H1 (cell line): ENCODE data around the gene KCNH5. TPM values are rescaled to one million over a fixed set of nuclear protein-coding genes. Genes with fewer than 3 reads are reported as not detected.

ENCODE experiments used
- CTCF ChIA-PET: fragments of 300-600 bp; sonication (Branson Sonifier 250); formaldehyde crosslinking; loops from one replicate; lab custom pipeline; 2021; ENCODE audit not compliant: partially characterized antibody; lab: Charles Lee
- POLR2A ChIA-PET: fragments of 300-600 bp; sonication (Branson Sonifier 250); formaldehyde crosslinking; loops from one replicate; lab custom pipeline; 2021; ENCODE audit warnings: inconsistent platforms; ENCODE audit not compliant: partially characterized antibody; lab: Charles Lee
- DNase-seq, 2 experiments: peaks; one replicate each; pipeline versions ENCODE4 v3.0.0 to v3.0.0-alpha.2; 2010 to 2022; ENCODE audit warnings: low spot score in 2 of 2, low read depth in 1 of 2, mixed read lengths in 1 of 2
- FAIRE-seq: peaks from 2 replicates; lab custom pipeline; 2011; peaks lifted over from hg19 to GRCh38; lab: Jason Lieb, UNC
- H2AFZ ChIP-seq: 2 replicates; pipeline ENCODE4 v1.8.1; 2012; ENCODE audit warnings: low read length, inconsistent platforms
- H2AK5ac ChIP-seq: 2 replicates; pipeline ENCODE4 v1.6.1; 2013; ENCODE audit warnings: low read depth, low read length
- H2BK120ac ChIP-seq: replicated peaks from 2 replicates; pipeline ENCODE3; 2013; ENCODE audit warnings: low read depth, low read length, inconsistent platforms
- H2BK12ac ChIP-seq: 2 replicates; pipeline ENCODE4 v1.6.1; 2013; ENCODE audit warnings: low read depth, low read length
- H2BK15ac ChIP-seq: 2 replicates; pipeline ENCODE4 v1.6.1; 2013; ENCODE audit warnings: low read length
- H2BK20ac ChIP-seq: 2 replicates; pipeline ENCODE4 v1.6.1; 2013; ENCODE audit warnings: low read length
- H2BK5ac ChIP-seq: 2 replicates; pipeline ENCODE4 v1.6.1; 2013; ENCODE audit warnings: low read depth, low read length
- H3K14ac ChIP-seq: 2 replicates; pipeline ENCODE4 v1.6.1; 2013; ENCODE audit warnings: inconsistent platforms; ENCODE audit not compliant: insufficient read length
- H3K18ac ChIP-seq: 2 replicates; pipeline ENCODE4 v1.6.1; 2013; ENCODE audit warnings: low read length; ENCODE audit errors: extremely low read depth
- H3K23ac ChIP-seq: 2 replicates; pipeline ENCODE4 v1.6.1; 2013; ENCODE audit warnings: inconsistent platforms; ENCODE audit not compliant: insufficient read length
- H3K23me2 ChIP-seq: 2 replicates; pipeline ENCODE4 v1.6.1; 2013; ENCODE audit warnings: low read depth, low read length
- H3K27ac ChIP-seq: 2 replicates; pipeline ENCODE4 v1.6.1; 2011; ENCODE audit warnings: low read depth, low read length, inconsistent platforms
- H3K27me3 ChIP-seq, 4 experiments: replicated peaks in 1 of 4; 1 replicate in 1 of 4; 2 replicates in 3 of 4; pipeline versions ENCODE4 v1.6.1 to v1.8.1; 2011 to 2013; ENCODE audit warnings: low read length in 3 of 4, mild to moderate bottlenecking in 3 of 4, inconsistent platforms in 2 of 4, mixed read lengths in 2 of 4, moderate library complexity in 1 of 4; ENCODE audit not compliant: control insufficient read depth in 3 of 4, insufficient read depth in 3 of 4; ENCODE audit errors: extremely low read depth in 1 of 4
- H3K36me3 ChIP-seq, 4 experiments: 2 replicates each; pipeline versions ENCODE4 v1.6.1 to v1.8.1; 2011 to 2013; ENCODE audit warnings: mild to moderate bottlenecking in 4 of 4, low read length in 3 of 4, moderate library complexity in 2 of 4, control low read depth in 1 of 4, inconsistent platforms in 1 of 4; ENCODE audit not compliant: insufficient read depth in 4 of 4, control insufficient read depth in 2 of 4
- H3K4ac ChIP-seq: replicated peaks from 2 replicates; pipeline ENCODE3; 2013; ENCODE audit warnings: low read length, low read depth, mixed read lengths, inconsistent platforms; ENCODE audit not compliant: insufficient read length
- H3K4me1 ChIP-seq, 4 experiments: replicated peaks in 1 of 4; 1 replicate in 1 of 4; 2 replicates in 3 of 4; pipeline versions ENCODE4 v1.6.1 to v1.8.1; 2011 to 2013; ENCODE audit warnings: low read length in 3 of 4, inconsistent platforms in 2 of 4, mixed read lengths in 1 of 4; ENCODE audit not compliant: insufficient read depth in 4 of 4, control insufficient read depth in 3 of 4
- H3K4me2 ChIP-seq, 2 experiments: 2 replicates each; pipeline versions ENCODE4 v1.6.1 to v1.8.1; 2011 to 2013; ENCODE audit warnings: low read depth in 2 of 2, low read length in 2 of 2, control low read depth in 1 of 2, inconsistent platforms in 1 of 2, mild to moderate bottlenecking in 1 of 2; ENCODE audit not compliant: insufficient read depth in 1 of 2
- H3K4me3 ChIP-seq, 4 experiments: fragments of 200-600, 300-600 bp in 1 of 4; sonication (generic), shearing (Covaris generic), sonication (Bioruptor Twin) in 1 of 4; 2 replicates each; pipeline versions ENCODE4 v1.5.1 to v1.8.1; 2011 to 2016; ENCODE audit warnings: low read length in 4 of 4, low read depth in 3 of 4, control low read depth in 2 of 4, inconsistent platforms in 2 of 4, mild to moderate bottlenecking in 2 of 4, mixed read lengths in 1 of 4, moderate library complexity in 1 of 4; ENCODE audit not compliant: insufficient read depth in 2 of 4; ENCODE audit errors: extremely low read depth in 1 of 4
- H3K56ac ChIP-seq: replicated peaks from 2 replicates; pipeline ENCODE3; 2013; ENCODE audit warnings: low read depth, mild to moderate bottlenecking, mixed read lengths, low read length, inconsistent platforms; ENCODE audit not compliant: insufficient read length
- H3K79me1 ChIP-seq: 2 replicates; pipeline ENCODE4 v1.6.1; 2013; ENCODE audit warnings: low read depth, low read length, control low read depth
- H3K79me2 ChIP-seq, 2 experiments: 2 replicates each; pipeline versions ENCODE4 v1.6.1 to v1.8.1; 2012 to 2013; ENCODE audit warnings: low read length in 2 of 2, mild to moderate bottlenecking in 2 of 2, inconsistent platforms in 1 of 2; ENCODE audit not compliant: insufficient read depth in 2 of 2, control insufficient read depth in 1 of 2
- H3K9ac ChIP-seq, 4 experiments: replicated peaks in 1 of 4; 1 replicate in 1 of 4; 2 replicates in 3 of 4; pipeline versions ENCODE4 v1.6.1 to v1.8.1; 2011 to 2013; ENCODE audit warnings: low read depth in 3 of 4, low read length in 3 of 4, control low read depth in 2 of 4, mild to moderate bottlenecking in 2 of 4, moderate library complexity in 2 of 4, inconsistent platforms in 1 of 4; ENCODE audit errors: extremely low read depth in 1 of 4
- H3K9me3 ChIP-seq, 2 experiments: 2 replicates each; pipeline versions ENCODE4 v1.6.1 to v1.8.1; 2012 to 2013; ENCODE audit warnings: mild to moderate bottlenecking in 2 of 2, moderate library complexity in 2 of 2, control low read depth in 1 of 2, inconsistent platforms in 1 of 2, low read depth in 1 of 2, low read length in 1 of 2, mixed read lengths in 1 of 2; ENCODE audit not compliant: insufficient read depth in 2 of 2
- H4K20me1 ChIP-seq, 2 experiments: replicated peaks in 1 of 2; 2 replicates each; pipeline versions ENCODE3 to v1.8.1; 2011 to 2013; ENCODE audit warnings: inconsistent platforms in 2 of 2, low read length in 2 of 2, mild to moderate bottlenecking in 1 of 2; ENCODE audit not compliant: insufficient read depth in 2 of 2, control insufficient read depth in 1 of 2
- H4K5ac ChIP-seq: 2 replicates; pipeline ENCODE4 v1.6.1; 2013; ENCODE audit warnings: low read length, low read depth, mixed read lengths, inconsistent platforms; ENCODE audit not compliant: insufficient read length
- H4K8ac ChIP-seq: 2 replicates; pipeline ENCODE4 v1.8.0; 2013; ENCODE audit warnings: mild to moderate bottlenecking, moderate library complexity, low read length, inconsistent platforms; ENCODE audit not compliant: insufficient read depth; ENCODE audit errors: extremely low read depth
- H4K91ac ChIP-seq: replicated peaks from 2 replicates; pipeline ENCODE3; 2013; ENCODE audit warnings: low read length, mixed read lengths, inconsistent platforms; ENCODE audit not compliant: insufficient read length
- CHD1 ChIP-seq: IDR thresholded peaks from 2 replicates; pipeline ENCODE4 v1.6.1; 2012; ENCODE audit warnings: low read depth, low read length, improper control_type of control experiment
- E2F6 ChIP-seq: IDR thresholded peaks from 2 replicates; pipeline ENCODE4 v1.6.1; 2012; ENCODE audit warnings: inconsistent platforms
- EGR1 ChIP-seq: IDR thresholded peaks from 2 replicates; pipeline ENCODE4 v1.6.1; 2011; ENCODE audit warnings: low read depth, low read length, borderline replicate concordance
- KDM1A ChIP-seq: fragments of 200-600, 300-600 bp; sonication (generic); IDR thresholded peaks from 2 replicates; pipeline ENCODE4 v1.7.1; 2016; ENCODE audit warnings: mild to moderate bottlenecking, low read length, borderline replicate concordance
- KDM5A ChIP-seq: fragments of 200-600 bp; IDR thresholded peaks from 2 replicates; pipeline ENCODE4 v1.7.1; 2012; ENCODE audit warnings: mild to moderate bottlenecking, low read length, inconsistent platforms, mixed read lengths
- WGBS, 2 experiments: shearing (Covaris generic) in 1 of 2; methylation state at CpG; one replicate each; pipeline versions ENCODE4 v1.1.6 to v1.1.7; 2013 to 2015; ENCODE audit warnings: low lambda C conversion rate in 2 of 2, mixed read lengths in 2 of 2, inconsistent platforms in 1 of 2, low coverage in 1 of 2, missing lambda C conversion rate in 1 of 2; ENCODE audit not compliant: insufficient replicate concordance in 2 of 2, insufficient coverage in 1 of 2, insufficient read length in 1 of 2; ENCODE audit errors: extremely low coverage in 1 of 2, missing lambda C conversion rate in 1 of 2; 5-methylcytosine and 5-hydroxymethylcytosine counted together
- polyA plus RNA-seq, 7 experiments: library from polyadenylated mRNA; depleted of rRNA in 3 of 7; stranded (reverse) in 5 of 7; unstranded in 2 of 7; fragments of >200 nt in 5 of 7; fragments of 200-250 nt in 2 of 7; gene quantifications; 1 replicate in 5 of 7; 2 replicates in 1 of 7; 4 replicates in 1 of 7; pipeline versions ENCODE4 v1.2.1 to v1.2.3, GENCODE V29; 2011 to 2013; ENCODE audit warnings: missing spikeins in 2 of 7, mixed read lengths in 2 of 7
- total RNA-seq: library from RNA; stranded (reverse); fragmentation: NEBNext Ultra II Directional; extraction: Animal tissue kit (Norgen Biotek cat#: 25700); gene quantifications from 2 replicates; pipeline ENCODE4 v1.2.1, GENCODE V29; 2021

The KCNH5 gene
- total and polyA plus RNA-seq, 2 of the 8 experiments (the other 6 are each of a cell fraction or from before 2014, with no cell fraction given) = 0.24 to 0.50 TPM

DNA sequence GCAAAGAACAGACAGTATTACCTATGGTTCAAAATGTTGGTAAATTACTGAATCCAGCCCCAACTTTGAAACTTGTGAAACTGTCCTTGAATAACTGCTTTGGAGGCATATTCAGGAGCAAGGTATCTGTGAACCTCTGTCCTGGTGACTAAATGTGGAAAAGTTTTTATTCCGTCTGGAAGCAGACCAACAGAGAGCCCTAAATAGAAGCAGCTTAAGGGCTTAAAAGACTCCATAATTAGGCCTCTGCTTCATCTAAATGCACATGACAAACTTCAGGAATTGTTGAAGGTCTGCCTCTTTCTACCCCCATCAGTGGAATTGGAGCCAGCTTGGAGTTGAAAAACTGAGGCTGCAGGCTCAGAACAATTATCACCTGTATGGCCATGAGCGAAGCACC, 276.5 kb downstream of the KCNH5 start:
- POLR2A ChIA-PET = no interaction called here
- no peak for FAIRE-seq
- no peaks in the 10 kb centered on the region for H3K36me3 ChIP-seq

More for the DNA sequence above, 276.5 kb downstream of the KCNH5 start:
- H3K56ac ChIP-seq = no peak overlapping the region
- no peak overlapping the region for H3K18ac ChIP-seq
- H3K4me1 ChIP-seq = no peaks in the 10 kb centered on the region
- no peak overlapping the region for H2BK120ac ChIP-seq
- no peaks in the 10 kb centered on the region for H3K9me3 ChIP-seq
- no peaks in the 10 kb centered on the region for H3K79me1 ChIP-seq
- no peak overlapping the region for H4K5ac ChIP-seq
- H2AK5ac ChIP-seq = no peak overlapping the region
- no peak overlapping the region for H3K27ac ChIP-seq
- no peak overlapping the region for H4K91ac ChIP-seq
- no peak overlapping the region for H2BK5ac ChIP-seq
- no peak overlapping the region for H2BK12ac ChIP-seq
- no peak overlapping the region for H4K8ac ChIP-seq
- H2AFZ ChIP-seq = no peak overlapping the region
- CTCF ChIA-PET = interaction anchor here (0.6 to 1.2 kb wide), 3 partner anchors 9 to 265 kb away, joined by 3 to 5 read pairs (median 4); no protein-coding TSS in a partner anchor
- no peak overlapping the region for H3K4me3 ChIP-seq
- no peaks in the 10 kb centered on the region for H3K27me3 ChIP-seq
- 96% methylated on average over 2 of the region's 2 CpGs; no CpG with 5 or more reads in 1 of the 2 experiments for WGBS, 2 experiments
- DNase-seq = no peak
- TF ChIP-seq KDM1A = no peak
- no peak for TF ChIP-seq KDM5A
- no peak for TF ChIP-seq EGR1
- no peak for TF ChIP-seq CHD1
- no peak for TF ChIP-seq E2F6
- TF ChIP-seq, all 59 proteins: peak for 0
- H4K20me1 ChIP-seq = no peaks in the 10 kb centered on the region
- no peak overlapping the region for H2BK15ac ChIP-seq
- no peaks in the 10 kb centered on the region for H3K23me2 ChIP-seq
- no peak overlapping the region for H3K4me2 ChIP-seq
- no peaks in the 10 kb centered on the region for H3K79me2 ChIP-seq
- no peak overlapping the region for H3K14ac ChIP-seq
- no peak overlapping the region for H2BK20ac ChIP-seq
- no peak overlapping the region for H3K23ac ChIP-seq
- H3K9ac ChIP-seq = no peak overlapping the region
- no peak overlapping the region for H3K4ac ChIP-seq
